Measurements from ENCODE around the gene ZNF316. TPM values are rescaled to one million over a fixed set of nuclear protein-coding genes. Genes with fewer than 3 reads are reported as not detected.

Gene ZNF316
- total RNA-seq, 4 donors from 2014 or later, result 11.9 to 27.8 (median 20.4) TPM

DNA sequence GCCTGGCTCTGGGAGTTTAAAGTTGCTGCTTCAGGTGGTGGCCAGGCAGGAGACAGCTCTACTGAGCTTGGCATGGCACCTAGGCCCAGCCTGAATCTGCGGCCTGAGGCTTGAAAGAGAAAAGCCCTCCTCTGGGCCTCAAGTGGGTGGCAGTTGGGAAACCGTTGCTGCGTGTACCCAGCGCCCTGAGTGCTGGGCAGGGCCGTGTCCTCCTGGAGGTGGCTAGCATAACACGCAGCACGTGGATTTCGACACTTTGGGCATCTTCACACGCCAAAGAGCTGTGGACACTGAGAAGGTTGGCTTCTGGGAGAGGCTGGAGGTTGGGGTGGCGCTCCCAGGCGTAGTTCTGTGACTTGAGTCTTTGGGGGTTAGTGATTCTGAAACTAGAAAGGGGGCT is 2.5 kb downstream of the ZNF316 start:
- Histone ChIP-seq H3K9me3 (no peaks in the 10 kb centered on the region), H3K36me3 (peaks cover 23 to 59% (median 33%) of the 10 kb centered on the region in 3 donors), H3K27me3 (no peaks in the 10 kb centered on the region), H3K4me1 (peaks cover 17 to 51% (median 34%) of the 10 kb centered on the region in 3 donors), H3K4me3 (no peak overlapping the region), H3K27ac (no peak overlapping the region)
- 86 to 100% methylated on average over 2 to 10 of the region's 11 CpGs for WGBS, 2 donors
- DNase-seq, result no peak
- intact Hi-C loops (cut with DNase I), result no loop called here
- TF ChIP-seq, protein P1, sequence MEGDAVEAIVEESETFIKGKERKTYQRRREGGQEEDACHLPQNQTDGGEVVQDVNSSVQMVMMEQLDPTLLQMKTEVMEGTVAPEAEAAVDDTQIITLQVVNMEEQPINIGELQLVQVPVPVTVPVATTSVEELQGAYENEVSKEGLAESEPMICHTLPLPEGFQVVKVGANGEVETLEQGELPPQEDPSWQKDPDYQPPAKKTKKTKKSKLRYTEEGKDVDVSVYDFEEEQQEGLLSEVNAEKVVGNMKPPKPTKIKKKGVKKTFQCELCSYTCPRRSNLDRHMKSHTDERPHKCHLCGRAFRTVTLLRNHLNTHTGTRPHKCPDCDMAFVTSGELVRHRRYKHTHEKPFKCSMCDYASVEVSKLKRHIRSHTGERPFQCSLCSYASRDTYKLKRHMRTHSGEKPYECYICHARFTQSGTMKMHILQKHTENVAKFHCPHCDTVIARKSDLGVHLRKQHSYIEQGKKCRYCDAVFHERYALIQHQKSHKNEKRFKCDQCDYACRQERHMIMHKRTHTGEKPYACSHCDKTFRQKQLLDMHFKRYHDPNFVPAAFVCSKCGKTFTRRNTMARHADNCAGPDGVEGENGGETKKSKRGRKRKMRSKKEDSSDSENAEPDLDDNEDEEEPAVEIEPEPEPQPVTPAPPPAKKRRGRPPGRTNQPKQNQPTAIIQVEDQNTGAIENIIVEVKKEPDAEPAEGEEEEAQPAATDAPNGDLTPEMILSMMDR (IDR thresholded peaks at IDR 0.05), result no peak
- no peak for TF ChIP-seq POLR2A (IDR thresholded peaks at IDR 0.05)

DNA sequence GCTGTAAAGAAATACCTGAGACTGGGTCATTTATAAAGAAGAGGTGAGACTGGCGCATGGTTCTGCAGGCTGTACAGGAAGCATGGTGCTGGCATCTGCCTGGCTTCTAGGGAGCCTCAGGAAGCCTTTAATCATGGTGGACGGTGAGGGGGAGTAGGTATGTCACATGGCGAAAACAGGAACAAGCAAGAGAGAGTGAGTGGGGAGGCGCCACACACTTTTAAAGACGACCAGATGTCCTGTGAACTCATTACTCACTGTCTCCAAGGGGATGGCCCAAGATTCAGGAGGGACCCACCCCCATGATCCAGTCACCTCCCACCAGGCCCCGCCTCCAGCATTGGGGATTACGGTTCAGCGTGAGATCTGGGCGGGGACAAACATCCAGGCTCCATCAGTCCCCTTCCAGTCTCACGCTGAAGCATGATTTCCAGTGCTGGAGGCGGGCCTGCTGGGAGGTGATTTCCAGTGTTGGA is 3.2 kb downstream of the ZNF316 start:
- no peak overlapping the region for H3K27ac ChIP-seq
- peaks cover 17 to 49% (median 32%) of the 10 kb centered on the region in 3 donors for H3K4me1 ChIP-seq
- WGBS, 2 donors, result 65 to 69% methylated on average over 8 to 10 of the region's 11 CpGs
- H3K9me3 ChIP-seq, result no peaks in the 10 kb centered on the region
- H3K36me3 ChIP-seq, result peaks cover 30 to 66% (median 37%) of the 10 kb centered on the region in 3 donors
- DNase-seq, result no peak
- H3K27me3 ChIP-seq, result no peaks in the 10 kb centered on the region
- no peak overlapping the region for H3K4me3 ChIP-seq
- no peak for TF ChIP-seq POLR2A (IDR thresholded peaks at IDR 0.05)
- TF ChIP-seq, protein P1 (IDR thresholded peaks at IDR 0.05), result no peak
- intact Hi-C loops (cut with DNase I), result no loop called here

DNA sequence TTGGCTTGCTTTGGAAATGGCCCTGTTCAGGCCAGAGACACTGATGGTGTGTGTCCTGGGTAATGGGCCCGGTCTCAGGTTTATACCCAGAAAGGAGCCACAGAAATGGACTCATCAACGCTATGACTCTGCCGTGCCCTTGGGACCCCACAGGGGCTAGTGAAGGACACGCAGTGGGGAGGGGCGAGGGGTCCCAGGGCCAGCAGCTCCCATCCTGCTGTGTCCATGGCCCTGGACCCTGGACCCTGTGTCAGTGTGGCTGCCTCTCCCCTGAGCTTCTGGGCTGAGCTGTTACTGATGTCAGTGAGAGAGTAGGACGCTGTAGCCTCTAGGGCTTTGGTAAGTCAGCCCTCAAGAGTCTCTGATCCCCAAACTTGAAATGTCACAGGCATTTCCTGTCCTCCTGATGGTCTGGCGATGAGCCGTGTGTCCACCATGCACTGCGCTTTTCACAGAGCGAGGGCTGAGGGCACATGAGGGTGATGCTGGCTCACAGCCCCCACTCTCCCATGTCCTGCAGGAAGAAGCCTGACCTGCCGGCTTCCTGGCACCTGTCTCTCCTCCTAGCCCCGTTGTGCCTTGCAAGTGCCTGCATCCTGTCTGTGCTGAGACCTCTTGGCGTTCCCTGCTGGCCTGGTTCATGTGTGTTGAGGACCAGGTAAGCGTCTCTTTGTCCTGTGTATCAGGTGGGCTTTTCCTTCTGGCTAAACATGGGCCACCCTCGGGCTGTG is 4.4 kb downstream of the ZNF316 start:
- intact Hi-C loops (cut with DNase I), result no loop called here
- peaks cover 13 to 38% (median 25%) of the 10 kb centered on the region in 3 donors for H3K4me1 ChIP-seq
- no peak overlapping the region for H3K27ac ChIP-seq
- DNase-seq, result no peak
- 92 to 100% methylated on average over 1 to 5 of the region's 15 CpGs for WGBS, 2 donors
- no peaks in the 10 kb centered on the region for H3K9me3 ChIP-seq
- H3K27me3 ChIP-seq, result no peaks in the 10 kb centered on the region
- TF ChIP-seq POLR2A (IDR thresholded peaks at IDR 0.05), result no peak
- TF ChIP-seq, protein P1 (IDR thresholded peaks at IDR 0.05), result no peak
- H3K4me3 ChIP-seq, result no peak overlapping the region
- peaks cover 37 to 77% (median 40%) of the 10 kb centered on the region in 3 donors for H3K36me3 ChIP-seq

DNA sequence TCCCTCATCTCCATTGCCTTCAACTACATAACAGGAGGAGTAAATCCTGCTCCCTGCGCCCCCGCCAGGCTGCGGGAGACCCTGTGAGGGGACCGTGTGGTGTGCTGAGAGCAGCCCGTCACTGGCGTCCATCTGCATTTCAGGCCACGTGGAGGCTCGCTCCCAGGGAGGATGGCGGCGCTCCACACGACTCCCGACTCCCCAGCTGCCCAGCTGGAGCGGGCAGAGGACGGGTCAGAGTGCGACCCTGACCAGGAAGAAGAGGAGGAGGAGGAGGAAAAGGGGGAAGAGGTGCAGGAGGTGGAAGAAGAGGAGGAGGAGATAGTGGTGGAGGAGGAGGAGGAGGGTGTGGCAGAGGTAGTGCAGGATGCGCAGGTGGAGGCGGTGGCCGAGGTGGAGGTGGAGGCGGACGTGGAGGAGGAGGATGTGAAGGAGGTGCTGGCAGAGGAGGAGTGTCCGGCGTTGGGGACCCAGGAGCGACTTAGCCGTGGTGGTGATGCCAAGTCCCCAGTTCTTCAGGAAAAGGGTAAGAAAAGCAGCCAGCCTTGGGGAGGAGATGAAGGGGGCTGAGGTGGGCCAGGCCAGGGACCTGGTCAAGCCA is 5.2 kb downstream of the ZNF316 start:
- H3K4me3 ChIP-seq, result no peak overlapping the region
- H3K27me3 ChIP-seq, result no peaks in the 10 kb centered on the region
- TF ChIP-seq POLR2A (IDR thresholded peaks at IDR 0.05), result no peak
- TF ChIP-seq, protein P1 (IDR thresholded peaks at IDR 0.05), result no peak
- H3K27ac ChIP-seq, result no peak overlapping the region
- peaks cover 39 to 86% (median 46%) of the 10 kb centered on the region in 3 donors for H3K36me3 ChIP-seq
- DNase-seq, result no peak
- WGBS, 2 donors, result 92 to 95% methylated on average over 11 to 22 of the region's 24 CpGs
- peaks cover 9 to 34% (median 23%) of the 10 kb centered on the region in 3 donors for H3K4me1 ChIP-seq
- intact Hi-C loops (cut with DNase I), result no loop called here
- H3K9me3 ChIP-seq, result no peaks in the 10 kb centered on the region
